Measurements from ENCODE around the gene ZBTB49.
"Not testable (repeated sequence)": the region's sequence is repeated elsewhere in the genome, so short reads cannot be mapped to it uniquely, and the experiment has no call there.

The ZBTB49 gene

DNA sequence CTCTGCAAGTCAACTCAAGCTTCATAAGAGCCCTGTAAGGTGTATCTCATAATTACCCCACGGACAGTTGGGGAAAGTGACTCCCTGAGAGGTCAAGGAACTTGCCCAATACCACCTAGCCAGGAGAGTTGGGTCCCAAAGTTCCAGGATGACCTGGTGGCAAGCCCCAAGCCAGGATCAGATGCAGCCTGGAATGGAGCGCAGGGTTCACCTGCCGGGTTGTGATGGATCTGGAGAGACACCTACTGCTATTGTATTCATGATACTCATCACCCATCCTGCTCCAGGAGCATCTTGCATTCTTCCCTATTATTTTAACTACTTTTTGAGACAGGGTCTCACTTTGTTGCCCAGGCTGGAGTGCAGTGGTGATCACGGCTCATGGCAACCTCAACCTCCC is 36.1 kb downstream of the ZBTB49 start:
- no peak for DNase-seq (ENCODE audit: low read depth)

DNA sequence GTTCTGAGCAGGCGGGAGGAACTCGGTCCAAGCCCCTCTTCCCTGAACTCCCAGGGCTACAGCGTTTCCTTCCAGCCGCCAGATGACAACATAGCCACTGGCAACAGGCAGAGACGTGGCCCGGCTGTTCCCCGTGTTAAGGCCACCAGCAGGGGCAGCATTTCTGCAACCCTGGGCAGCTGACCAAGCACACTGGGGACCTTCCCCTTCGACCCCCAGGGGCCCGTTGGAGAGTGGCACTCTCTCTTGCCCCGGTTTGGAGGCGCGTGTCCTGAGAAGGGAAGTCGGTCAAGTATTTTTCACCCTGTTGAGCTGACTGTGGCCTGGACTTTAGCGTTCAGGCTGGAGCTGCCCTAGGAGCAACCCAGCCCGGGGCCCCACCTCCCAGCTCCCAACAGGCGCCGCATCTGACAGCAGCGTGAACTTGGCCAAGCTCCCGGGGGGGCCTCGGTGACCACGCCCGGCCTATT is 37.6 kb downstream of the ZBTB49 start:
- DNase-seq (ENCODE audit: low read depth) = peak; percentile 28

DNA sequence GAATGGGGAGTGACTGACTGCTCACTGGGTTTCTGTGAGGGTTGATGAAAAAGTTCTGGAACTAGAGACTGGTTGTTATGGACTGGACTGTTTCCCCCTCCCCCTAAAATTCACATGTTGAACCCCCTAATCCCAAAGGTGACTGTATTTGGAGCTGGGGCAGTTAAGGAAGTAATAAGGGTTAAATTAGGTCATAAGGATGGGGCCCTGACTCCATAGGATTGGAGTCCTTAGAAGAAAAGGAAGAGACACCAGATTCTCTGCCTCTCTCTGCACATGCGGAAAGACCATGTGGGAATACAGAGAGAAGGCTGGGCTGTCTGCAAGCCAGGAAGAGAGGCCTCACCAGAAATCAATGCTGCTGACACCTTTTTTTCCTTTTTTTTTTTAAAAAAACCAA is 38.2 kb downstream of the ZBTB49 start:
- no peak for DNase-seq (ENCODE audit: low read depth)

DNA sequence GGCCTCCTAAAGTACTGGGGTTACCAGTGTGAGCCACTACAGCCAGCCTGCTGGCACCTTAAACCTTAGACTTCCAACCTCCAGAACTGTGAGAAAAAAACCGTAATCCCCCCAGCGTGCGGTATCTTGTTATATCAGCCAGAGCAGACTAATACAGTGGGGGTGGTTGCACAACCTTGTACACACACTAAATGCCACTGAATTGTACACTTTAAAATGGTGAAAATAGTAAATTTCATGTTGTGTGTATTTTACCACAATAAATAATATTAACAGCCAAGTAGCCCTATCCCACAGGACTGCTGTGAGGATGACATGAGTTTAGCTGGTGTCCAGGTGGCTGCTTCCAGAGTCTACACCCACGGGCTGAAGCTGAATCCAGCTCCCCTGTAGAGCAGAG is 38.8 kb downstream of the ZBTB49 start:
- no peak for DNase-seq (ENCODE audit: low read depth)

DNA sequence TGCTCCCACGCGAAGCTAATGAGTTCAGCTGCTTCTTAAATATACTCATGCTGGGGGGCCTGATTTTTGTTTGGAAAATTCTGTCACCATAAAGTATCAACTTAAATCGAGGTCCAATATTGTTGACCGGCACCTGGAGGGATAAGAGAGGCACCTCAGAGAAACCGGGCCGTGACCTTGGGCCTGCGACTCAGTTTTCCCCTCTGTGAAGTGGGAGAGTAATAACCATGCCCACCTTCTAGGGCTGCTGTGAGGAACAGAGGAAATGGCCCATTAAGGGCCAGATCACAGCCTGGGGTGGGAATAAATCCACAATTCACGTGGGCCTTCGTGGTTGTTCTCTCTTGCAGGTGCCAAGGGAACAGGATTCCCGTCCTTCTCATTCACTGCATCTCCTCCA is 39.4 kb downstream of the ZBTB49 start:
- no peak for DNase-seq (ENCODE audit: low read depth)

DNA sequence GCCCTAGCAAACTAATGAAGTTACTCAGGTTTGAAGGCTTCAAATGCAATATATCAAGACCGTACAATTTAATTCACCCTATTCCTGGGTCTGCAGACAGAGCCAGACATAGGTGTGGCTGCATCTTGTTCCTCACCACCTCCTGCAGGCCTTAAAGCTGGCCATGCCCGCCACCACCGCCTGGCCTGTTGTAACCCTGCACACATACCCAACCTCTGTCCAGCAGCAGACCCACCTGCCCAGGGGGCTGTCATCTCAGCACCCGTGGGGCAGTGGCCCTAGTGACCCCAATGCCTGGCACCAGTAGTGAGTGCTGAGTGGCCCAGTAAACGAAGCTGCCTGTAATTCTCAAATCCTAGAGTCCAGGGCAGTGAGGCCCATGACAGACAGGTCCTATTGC is 40.7 kb downstream of the ZBTB49 start:
- no peak for DNase-seq (ENCODE audit: low read depth)

DNA sequence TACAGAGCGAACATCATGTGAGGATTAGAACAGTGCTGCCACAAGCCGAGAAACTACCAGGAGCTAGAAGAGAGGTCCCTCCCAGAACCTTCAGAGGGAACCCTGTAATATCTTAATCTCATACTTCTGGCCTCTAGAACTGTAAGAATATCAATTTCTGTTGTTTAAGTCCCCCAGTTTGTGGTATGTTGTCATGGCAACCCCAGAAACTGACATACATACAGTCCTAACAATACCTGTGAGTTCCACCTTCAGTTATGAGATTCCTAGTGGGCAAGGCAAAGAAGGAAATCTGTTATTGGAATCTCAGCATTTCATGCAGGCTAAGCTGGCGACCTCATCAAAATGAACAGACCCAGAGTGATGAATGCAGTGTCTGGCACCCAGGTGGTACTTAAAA is 42.5 kb downstream of the ZBTB49 start:
- DNase-seq (ENCODE audit: low read depth) = no peak

DNA sequence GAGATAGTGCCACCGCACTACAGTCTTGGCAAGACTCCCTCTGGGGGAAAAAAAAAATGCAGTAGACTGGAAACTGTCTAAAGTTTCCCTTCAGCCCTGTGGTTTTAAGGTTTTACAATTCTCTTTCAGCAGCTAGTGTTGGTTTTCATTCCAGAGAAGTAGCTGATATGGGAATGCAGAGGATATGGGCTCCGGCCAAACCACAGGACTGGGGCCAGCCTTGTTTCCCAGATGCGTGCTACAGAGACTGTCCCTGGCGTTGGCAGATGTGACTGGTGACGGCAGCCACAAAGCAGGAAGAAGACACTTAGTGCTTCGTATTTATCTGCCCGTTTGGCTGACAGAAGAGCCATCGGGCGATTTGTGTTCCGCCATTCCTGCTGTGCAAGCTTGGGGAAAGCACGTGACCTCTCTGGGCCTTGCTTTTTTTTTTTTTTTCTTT is 43.2 kb downstream of the ZBTB49 start:
- DNase-seq (ENCODE audit: low read depth) = peak; percentile 58

DNA sequence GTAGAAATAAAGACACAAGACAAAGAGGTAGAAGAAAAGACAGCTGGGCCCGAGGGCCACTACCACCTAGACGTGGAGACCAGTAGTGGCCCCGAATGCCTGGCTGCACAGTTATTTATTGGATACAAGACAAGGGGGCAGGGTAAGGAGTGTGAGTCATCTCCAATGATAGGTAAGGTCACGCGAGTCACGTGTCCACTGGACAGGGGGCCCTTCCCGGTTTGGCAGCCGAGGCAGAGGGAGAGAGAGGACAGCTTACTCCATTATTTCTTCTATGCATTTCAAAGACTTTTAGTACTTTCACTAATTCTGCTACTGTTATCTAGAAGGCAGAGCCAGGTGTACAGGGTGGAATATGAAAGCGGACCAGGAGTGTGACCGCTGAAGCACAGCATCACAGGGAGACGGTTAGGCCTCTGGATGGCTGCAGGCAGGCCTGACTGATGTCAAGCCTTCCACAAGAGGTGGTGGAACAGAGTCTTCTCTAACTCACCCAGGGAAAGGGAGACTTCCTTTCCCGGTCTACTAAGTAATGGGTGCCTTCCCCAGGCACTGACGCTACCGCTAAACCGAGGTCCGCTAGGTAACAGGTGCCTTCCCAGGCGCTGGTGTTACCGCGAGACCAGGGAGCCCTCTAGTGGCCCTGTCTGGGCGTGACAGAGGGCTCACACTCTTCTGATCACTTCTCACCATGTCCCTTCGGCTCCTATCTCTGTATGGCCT is 44.9 kb downstream of the ZBTB49 start:
- peak; percentile 35 for DNase-seq (ENCODE audit: low read depth)

DNA sequence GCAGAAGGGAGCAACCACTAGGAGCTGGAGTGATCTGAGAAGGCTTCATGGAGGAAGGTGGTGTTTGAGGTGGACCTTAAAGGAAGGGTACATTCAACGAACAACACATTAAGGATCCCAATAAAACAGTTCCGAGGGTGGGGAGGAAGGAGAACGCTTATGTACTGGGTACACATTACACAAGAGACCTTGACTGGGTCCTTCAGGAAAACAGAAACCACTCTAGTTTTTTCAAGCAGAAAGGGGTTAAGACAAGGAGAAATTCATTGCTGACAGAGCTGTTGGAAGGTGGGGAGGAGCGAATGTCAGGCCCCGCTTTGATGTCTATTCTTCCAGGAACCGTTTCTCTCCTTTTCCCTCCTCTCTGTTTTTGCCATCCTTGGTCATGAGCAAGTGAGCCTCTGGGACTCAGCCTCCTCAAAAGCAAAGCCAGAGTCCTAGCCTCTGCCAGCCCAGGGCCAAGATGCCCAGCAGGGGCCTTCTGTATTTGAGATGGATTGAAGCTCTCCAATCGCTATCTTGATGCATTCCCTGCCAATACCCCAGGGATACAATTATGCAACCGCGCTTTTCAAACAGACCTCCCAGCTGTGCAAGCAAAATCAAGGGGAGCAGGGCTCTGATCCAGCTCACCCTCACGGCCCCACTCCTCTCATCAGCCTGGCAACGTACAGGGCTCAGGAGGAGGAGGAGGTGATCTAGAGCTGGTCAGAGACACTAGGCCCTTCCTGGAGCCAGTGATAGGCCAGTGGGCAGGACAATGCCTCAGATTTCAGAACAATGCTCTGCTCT is 48.4 kb downstream of the ZBTB49 start:
- no peak for DNase-seq (ENCODE audit: low read depth)

DNA sequence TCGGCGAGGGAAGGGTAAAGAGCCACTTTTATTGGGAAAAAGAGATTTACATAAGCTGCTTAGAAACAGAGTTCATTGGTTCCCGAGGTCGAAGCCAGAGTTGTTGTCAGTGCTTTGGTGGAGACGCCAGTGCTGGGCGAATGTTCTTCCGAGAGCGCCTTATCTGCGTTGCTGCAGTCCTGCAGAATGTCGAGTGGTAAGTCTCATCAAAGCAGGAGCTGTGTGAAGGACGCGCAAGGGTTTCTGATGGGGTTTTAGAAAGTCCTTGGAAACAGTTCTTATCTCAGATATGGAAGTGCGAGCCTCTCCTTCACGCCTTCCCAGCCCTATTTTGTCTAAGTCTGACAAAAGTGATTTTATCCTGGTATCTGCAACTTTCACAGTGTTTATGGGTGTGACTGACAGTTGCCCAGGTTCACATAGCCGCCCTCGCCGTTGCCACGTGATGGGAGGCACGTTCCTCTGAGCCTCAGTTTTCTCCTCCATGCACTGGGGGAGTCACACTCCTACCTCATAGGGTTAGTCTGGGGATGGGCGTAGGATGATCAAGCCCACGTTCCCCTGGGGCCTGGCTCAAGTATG is 49.5 kb downstream of the ZBTB49 start:
- peak; percentile 14 for DNase-seq (ENCODE audit: low read depth)

DNA sequence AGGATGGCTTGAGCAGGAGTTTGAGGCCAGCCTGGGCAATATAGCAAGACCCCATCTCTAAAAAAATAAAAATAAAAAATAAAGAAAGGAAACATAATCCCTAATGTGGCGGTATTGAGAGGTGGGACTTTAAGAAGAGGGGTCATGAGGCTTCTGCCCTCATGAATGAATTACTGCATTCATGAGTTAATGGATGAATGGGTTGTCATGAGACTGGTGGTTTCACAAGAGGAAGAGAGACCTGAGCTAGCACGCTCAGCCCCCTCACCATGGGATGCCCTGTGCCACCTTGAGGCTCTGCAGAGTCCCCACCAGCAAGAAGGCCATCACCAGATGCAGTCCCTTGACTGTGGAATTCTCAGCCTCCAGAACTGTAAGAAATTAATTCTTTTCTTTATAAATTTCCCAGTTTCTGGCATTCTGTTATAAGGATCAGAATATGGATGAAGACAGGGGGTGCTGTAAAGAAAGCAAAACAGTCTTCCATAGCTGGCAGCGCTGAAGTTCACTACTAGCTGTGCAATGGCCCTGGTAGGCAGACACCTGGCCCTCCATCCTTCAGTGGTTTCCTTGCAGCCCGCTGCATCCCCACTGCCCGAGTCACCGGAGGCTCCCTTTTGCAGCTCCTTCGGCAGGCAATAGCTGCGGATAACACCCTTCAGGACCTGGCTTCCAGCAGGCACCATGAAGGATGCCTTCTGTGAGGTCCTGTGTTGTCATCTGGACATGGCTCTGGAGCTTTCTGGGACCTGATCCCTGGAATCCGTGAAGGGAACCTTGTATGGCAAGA is 52.0 kb downstream of the ZBTB49 start:
- no peak for DNase-seq (ENCODE audit: low read depth)

DNA sequence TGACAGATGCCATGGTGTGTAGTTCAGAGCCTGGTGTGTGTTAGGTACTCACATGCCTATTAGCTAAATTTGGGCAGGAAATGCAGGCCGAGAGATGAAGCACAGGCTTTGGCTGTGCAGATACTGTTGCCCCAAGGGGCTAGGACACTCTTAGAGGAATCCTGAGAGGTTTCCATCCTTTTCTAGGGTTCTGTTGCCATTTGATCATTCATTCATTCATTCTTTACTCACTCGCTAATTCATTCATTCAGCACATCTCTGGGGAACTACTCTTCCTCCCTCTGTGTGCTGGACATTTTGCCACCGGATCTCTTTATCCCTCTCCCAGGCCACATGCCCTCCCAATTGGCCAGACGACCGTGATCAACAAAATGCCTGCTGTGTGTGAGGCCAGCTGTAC is 53.0 kb downstream of the ZBTB49 start:
- no peak for DNase-seq (ENCODE audit: low read depth)

DNA sequence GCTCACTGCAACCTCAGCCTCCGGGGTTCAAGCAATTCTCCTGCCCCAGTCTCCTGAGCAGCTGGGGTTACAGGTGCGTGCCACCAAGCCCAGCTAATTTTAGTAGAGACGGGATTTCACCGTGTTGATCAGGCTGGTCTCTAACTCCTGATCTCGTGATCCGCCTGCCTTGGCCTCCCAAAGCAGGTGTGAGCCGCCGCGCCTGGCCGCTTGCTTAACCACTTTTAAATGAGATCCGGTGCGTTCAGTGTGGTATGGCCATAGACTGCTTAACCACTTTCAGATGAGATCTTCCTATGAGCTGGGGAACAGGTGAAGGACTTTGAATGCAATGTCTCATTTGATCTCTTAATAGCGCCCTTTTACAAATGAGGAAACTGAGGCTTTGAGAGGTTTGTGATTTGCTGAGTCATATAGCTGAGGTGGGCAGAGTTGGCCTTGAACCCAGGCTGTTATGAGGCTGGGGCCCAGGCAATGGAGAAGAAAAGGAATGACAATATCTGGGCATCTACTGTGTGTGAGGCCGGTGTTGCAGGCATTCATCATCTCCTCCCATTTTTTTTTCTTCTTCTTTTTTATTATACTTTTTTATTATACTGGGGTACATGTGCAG is 55.0 kb downstream of the ZBTB49 start:
- DNase-seq (ENCODE audit: low read depth) = no peak

DNA sequence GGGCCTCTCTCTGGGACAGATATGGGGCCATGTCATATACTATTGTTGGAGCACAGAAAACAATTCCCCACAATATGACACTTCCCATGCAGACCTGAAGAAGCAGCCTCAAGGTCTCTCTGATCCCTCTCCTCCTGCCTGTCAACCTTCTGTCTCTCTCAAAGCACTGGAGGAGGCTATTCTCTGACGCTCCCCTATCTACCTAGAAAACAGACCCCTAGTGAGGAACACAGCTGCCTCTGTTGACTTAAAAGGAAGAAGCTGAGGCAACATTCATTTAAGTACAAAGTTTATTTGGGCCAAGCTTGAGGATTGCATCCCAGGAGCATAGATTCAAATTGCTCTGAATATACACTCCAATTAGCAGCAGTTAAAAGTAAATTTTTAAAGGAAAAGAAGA is 57.5 kb downstream of the ZBTB49 start:
- no peak for DNase-seq (ENCODE audit: low read depth)

DNA sequence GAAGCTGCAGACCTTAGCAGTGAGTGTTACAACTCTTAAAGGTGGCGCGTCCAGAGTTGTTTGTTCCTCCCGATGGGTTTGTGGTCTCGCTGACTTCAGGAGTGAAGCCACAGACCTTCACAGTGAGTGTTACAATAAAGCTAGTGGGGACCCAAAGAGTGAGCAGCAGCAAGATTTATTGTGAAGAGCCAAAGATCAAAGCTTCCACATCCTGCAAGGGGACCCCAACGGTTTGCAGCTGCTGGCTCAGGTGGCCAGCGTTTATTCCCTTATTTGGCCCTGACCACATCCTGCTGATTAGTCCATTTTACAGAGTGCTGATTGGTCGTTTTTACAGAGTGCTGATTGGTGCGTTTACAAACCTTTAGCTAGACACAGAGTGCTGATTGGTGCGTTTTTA is 58.5 kb downstream of the ZBTB49 start:
- not testable (repeated sequence) for DNase-seq (ENCODE audit: low read depth)

DNA sequence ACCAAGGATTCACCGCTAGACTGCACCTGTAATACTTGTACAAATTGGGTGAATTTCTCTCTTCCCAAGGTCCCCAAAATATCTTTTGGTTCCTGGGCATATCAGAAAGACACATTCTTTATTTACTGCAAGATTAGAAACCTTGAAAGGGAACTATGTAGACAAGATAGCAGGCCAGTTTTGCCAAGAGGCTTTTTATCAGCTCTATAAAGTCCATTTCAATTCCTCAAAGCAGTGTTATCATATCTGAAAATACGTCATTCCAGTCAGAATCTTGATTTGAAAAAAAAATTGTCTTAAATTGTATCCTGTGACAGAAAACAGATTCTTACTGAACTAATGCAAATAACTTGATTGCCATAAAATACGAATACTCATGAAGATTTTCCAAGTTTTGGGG is 59.8 kb downstream of the ZBTB49 start:
- DNase-seq (ENCODE audit: low read depth) = no peak

DNA sequence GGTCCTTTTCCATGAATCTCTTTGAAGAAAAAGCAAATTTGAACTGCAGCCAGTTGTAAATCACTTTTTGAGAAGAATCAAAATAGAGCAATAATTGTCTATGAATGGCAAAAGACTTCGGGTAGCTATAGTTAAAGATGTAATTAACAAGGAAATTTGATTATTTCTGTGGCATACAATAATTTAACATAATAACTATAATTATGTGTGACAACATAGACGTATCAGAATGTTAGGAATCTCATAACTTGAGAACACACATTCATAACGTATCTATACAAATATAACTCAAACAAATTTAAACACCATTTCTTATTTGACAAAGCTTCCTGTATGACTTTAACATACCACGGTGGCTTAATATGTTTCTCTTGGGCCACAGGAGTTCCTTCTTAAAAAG is 60.9 kb downstream of the ZBTB49 start:
- no peak for DNase-seq (ENCODE audit: low read depth)

DNA sequence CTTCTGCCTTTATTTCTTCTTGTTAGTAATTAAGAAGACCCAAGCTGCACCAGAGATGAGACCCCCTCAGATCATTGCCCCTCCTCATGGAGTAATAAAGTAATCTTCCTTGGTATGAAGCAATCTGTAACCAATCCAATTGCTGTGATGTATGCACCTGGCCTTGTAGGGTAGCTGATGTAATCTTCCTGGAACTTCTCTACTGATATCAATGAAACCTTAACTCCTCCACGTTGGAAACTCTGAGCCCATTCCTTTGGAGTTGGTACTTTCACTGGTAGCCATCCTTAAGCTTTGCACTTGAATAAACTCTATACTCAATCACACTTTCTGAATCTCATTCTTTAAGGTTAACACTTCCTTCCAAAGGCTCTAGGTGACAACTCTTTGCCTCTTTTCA is 65.3 kb downstream of the ZBTB49 start:
- no peak for DNase-seq (ENCODE audit: low read depth)

DNA sequence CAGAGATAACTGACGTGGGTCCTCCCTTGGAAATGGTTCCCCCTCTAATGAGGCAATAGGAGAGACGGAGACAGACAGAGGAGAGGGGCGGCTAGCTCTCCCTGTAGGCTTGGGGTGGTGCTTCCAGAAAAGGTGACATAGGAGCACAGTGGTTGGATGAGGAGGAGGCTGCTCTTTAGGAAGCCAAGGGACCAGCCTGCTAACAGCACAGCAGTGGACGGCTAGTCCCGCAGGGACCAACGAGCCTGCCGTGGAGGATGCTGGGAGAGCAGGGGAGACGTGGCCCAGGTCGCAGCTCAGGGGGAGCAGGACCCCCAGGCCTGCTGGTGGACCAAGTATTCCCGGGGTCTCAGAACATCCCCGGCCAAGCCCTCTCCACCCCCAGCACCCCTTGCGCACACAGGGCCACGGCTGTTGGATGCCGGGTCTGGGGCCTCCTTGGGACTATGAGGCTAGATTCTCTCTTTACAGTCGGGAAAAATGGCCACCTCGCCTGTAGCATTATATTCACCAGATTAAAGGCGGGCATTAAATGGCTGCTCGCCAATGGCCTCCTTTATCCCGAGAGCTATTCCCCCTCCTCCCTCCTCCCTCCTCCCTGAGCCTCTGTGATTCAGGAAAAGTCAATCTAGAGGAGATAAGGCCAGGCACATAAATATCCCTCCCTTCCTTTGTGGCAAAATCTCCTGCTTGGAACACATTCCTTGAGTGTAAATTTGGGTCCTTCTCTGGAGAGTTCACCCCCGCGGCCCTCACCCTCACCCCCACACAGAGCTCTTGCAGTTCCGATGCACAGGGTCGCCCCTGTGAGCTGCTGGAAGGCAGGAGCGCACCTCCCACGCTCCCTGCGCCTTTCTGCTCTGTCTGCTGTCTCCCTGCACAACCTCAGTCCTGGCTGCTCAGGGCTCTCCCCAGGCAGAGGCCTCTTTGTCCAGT is 66.3 kb downstream of the ZBTB49 start:
- DNase-seq (ENCODE audit: low read depth) = no peak
